Right cardiac atrium (tissue), 5 donors: ENCODE data around the gene SNAPC4. TPM values are rescaled to one million over a fixed set of nuclear protein-coding genes. Genes with fewer than 3 reads are reported as not detected.

Experiments
- ATAC-seq, 2 donors: fragments of 200-7000 bp; cut with Tn5 transposase; one replicate each; pipeline versions ENCODE4 v1.8.0 to v1.9.1; 2020; ENCODE audit warnings: moderate library complexity in 2 of 2, mild to moderate bottlenecking in 1 of 2
- DNase-seq, 3 donors: peaks; one replicate each; pipeline ENCODE4 v3.0.0-alpha.2; 2020
- H3K27ac ChIP-seq: one replicate; pipeline ENCODE4 v1.5.1; 2013; ENCODE audit warnings: mild to moderate bottlenecking, low read length, control low read depth, moderate library complexity
- H3K27me3 ChIP-seq: one replicate; pipeline ENCODE4 v1.6.1; 2013; ENCODE audit not compliant: control insufficient read depth, insufficient read depth
- H3K4me1 ChIP-seq: one replicate; pipeline ENCODE4 v1.6.1; 2013; ENCODE audit warnings: low read length; ENCODE audit not compliant: control insufficient read depth, insufficient read depth
- H3K4me3 ChIP-seq: one replicate; pipeline ENCODE4 v1.5.1; 2013; ENCODE audit warnings: low read length, control low read depth
- H3K9me3 ChIP-seq: one replicate; pipeline ENCODE4 v1.6.1; 2013; ENCODE audit warnings: low read length; ENCODE audit not compliant: control insufficient read depth
- WGBS: extraction: QIAGEN DNeasy Blood & Tissue Kit; methylation state at CpG from one replicate; pipeline ENCODE4 v1.1.7; 2013; 5-methylcytosine and 5-hydroxymethylcytosine counted together
- intact Hi-C, 4 donors: fragments of 100-400 bp; cut with DNase I; formaldehyde crosslinking; loops; one replicate each; pipeline versions ENCODE4 v1.11.0 to v1.14.0; 2022 to 2023
- polyA plus RNA-seq: library from polyadenylated mRNA; stranded (reverse); fragments of 200-250 nt; gene quantifications from one replicate; pipeline ENCODE4 v1.2.3, GENCODE V29; 2013
- total RNA-seq, 4 donors: library from RNA; stranded (reverse); fragmentation: NEBNext Ultra II Directional; extraction: Animal tissue kit (Norgen Biotek cat#: 25700); gene quantifications; one replicate each; pipeline ENCODE4 v1.2.1, GENCODE V29; 2021
- donor health status: healthy with polysubstance abuse.
- donor health status: DM: no; HTN: yes; CAD: no.
- donor health status: DM: no; HTN: no; CAD: no.
- donor health status: DM: no; HTN: yes; CAD: no; lungs with severe emphysema.
- donor health status: DM: yes; HTN: yes; CAD: no.

Gene SNAPC4
- total and polyA plus RNA-seq, 5 donors = 3.2 to 4.4 (median 3.8) TPM

DNA sequence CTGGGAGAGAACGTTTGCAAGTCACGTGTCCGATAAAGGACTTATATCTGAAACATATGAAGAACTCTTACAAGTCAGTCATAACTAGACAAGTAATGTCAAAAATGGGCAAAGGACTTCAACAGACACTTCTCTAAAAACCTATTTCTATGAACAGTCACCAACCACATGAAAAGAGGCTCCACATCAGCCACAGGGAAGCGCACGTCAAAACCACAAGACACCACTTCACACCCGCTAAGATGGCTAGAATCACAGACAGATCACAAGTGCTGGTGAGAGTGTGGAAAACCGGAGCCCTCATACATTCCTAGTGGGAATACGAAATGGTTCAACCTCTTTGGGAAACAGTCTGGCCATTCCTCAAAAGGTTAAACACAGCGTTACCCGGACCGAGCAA, 15.0 kb downstream of the SNAPC4 start:
- Histone ChIP-seq H3K4me1 (no peaks in the 10 kb centered on the region), H3K27me3 (no peaks in the 10 kb centered on the region), H3K27ac (no peak overlapping the region), H3K9me3 (no peaks in the 10 kb centered on the region), H3K4me3 (no peak overlapping the region)
- DNase-seq (no peak), ATAC-seq (no peak)
- WGBS = 90% methylated on average over 11 of the region's 11 CpGs
- intact Hi-C loops = no loop called here

DNA sequence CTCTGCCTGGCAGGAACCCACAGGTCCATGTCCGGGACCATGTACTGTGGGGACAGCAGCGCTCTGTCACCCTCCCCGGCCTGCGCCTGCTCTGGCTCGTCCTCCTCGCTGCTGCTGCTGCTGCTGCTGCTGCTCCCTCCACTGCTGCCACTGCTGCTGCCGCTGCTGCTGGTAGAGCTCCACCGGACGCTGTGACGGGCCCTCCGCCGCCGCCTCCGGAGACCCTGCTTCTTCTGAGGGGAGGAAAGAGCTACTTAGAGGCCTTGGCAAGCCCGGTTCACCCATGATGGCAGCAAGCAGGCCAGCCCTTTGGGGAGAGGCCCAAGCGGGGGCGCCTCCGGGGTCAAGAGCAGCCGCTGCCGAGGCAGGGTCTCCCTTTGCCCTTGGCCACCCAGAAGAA, 16.5 kb downstream of the SNAPC4 start:
- Histone ChIP-seq H3K4me1 (no peaks in the 10 kb centered on the region), H3K27me3 (no peaks in the 10 kb centered on the region), H3K4me3 (no peak overlapping the region), H3K9me3 (no peaks in the 10 kb centered on the region), H3K27ac (no peak overlapping the region)
- WGBS = 97% methylated on average over 20 of the region's 20 CpGs
- intact Hi-C loops = no loop called here
- ATAC-seq = no peak
- DNase-seq = peak in 1 of 3 donors; percentile 47

DNA sequence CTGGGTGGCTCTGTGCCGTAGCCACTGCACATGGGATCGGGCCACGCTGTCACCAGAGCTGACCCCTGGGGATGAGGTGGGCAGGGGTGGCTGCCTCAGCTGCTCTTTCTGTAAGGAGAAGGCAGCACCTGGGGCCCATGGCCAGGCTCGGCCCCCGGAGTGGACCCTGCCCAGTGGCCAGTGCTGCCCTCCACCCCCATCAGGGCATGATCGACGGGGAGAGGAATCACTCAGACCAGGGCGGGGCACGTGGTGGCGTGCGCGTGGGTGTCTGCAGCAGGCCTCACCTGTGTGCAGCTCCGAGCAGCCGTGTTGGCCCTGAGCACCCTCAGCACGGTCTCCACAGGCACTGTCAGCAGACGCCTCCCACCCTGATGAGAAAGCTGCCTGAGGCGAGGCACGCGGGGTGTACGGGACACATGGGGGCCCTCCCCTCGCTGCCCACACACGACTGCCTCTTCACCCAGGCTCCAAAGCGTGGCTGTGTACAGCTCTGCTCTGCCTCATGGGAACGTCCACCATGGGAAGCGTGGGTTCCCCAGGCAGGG, 17.9 kb downstream of the SNAPC4 start:
- H3K4me3 ChIP-seq = no peak overlapping the region
- DNase-seq (no peak), ATAC-seq (peak in 1 of 2 donors; percentile 2)
- no peaks in the 10 kb centered on the region for H3K4me1 ChIP-seq
- intact Hi-C loops = no loop called here
- 91% methylated on average over 25 of the region's 25 CpGs for WGBS
- H3K9me3 ChIP-seq = no peaks in the 10 kb centered on the region
- H3K27me3 ChIP-seq = no peaks in the 10 kb centered on the region
- no peak overlapping the region for H3K27ac ChIP-seq

DNA sequence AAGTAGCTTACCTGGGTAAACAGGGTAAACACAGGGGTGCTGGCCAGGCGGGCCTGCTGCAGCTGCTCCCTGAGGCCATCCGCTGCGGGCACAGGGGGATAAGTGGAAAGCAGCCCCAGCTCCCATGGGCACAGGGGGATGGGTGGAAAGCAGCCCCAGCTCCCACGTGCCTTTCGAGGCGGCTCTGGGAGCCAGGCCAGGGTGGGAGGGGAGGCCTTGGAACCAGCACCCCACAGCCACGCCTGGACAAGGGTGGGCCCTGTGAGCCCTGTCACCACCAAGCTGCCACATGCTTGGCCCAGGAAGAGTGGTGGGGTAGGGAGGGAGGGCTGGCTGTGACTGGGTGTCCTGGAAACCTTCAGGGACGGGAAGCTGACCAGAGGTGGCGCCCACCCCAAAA, 18.7 kb downstream of the SNAPC4 start:
- H3K4me3 ChIP-seq = no peak overlapping the region
- intact Hi-C loops = no loop called here
- no peak overlapping the region for H3K27ac ChIP-seq
- H3K27me3 ChIP-seq = no peaks in the 10 kb centered on the region
- no peaks in the 10 kb centered on the region for H3K4me1 ChIP-seq
- 61% methylated on average over 9 of the region's 9 CpGs for WGBS
- DNase-seq (peak; percentile 56 to 87 (median 86)), ATAC-seq (peak; percentile 52 to 58)
- no peaks in the 10 kb centered on the region for H3K9me3 ChIP-seq

DNA sequence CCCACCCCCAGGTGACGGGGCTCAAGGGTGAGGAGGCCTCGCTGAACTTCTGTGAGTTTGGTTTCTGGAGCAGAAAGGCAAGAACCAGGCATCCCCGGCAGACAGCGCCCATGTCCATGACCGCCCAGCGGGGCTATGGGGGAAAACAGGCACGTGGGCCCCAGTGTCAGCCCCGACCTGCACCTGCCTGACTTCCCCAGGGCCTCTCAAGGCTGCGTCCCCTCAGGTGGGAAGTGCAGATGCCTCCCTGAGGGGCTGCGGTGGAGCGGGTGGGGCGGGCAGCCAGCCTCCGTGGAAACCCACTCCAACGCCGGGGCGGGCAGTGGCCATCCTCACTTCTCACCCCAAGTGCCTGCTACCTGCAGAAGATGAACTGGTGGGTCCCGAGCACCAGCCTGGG, 19.6 kb downstream of the SNAPC4 start:
- no peak overlapping the region for H3K4me3 ChIP-seq
- H3K9me3 ChIP-seq = no peaks in the 10 kb centered on the region
- no peak overlapping the region for H3K27ac ChIP-seq
- ATAC-seq = no peak
- WGBS = 93% methylated on average over 17 of the region's 17 CpGs
- H3K4me1 ChIP-seq = no peaks in the 10 kb centered on the region
- H3K27me3 ChIP-seq = no peaks in the 10 kb centered on the region
- intact Hi-C loops = no loop called here
- DNase-seq = no peak

DNA sequence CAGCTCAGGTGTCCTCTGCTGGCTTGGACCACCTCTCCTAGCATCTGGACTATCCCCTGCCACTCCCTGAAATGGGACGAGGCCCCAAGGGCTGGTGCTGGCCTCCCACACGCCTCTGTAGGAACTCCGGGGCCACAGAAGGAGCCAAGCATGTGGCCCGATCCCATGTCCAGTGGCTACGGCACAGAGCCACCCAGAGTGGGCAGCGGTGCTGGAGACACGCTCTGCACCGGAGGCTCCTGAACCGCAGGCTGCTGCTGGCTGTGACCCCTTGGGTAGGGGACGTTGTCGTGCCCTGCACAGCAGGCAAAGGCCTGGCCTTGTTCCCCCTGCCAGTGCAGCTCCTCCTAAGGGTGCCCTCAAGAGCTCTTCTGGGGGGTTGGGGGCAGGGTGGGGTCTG, 20.1 kb downstream of the SNAPC4 start:
- no peaks in the 10 kb centered on the region for H3K4me1 ChIP-seq
- H3K27ac ChIP-seq = no peak overlapping the region
- no peaks in the 10 kb centered on the region for H3K27me3 ChIP-seq
- no peaks in the 10 kb centered on the region for H3K9me3 ChIP-seq
- WGBS = 89% methylated on average over 11 of the region's 11 CpGs
- intact Hi-C loops = no loop called here
- DNase-seq (no peak), ATAC-seq (no peak)
- H3K4me3 ChIP-seq = no peak overlapping the region

DNA sequence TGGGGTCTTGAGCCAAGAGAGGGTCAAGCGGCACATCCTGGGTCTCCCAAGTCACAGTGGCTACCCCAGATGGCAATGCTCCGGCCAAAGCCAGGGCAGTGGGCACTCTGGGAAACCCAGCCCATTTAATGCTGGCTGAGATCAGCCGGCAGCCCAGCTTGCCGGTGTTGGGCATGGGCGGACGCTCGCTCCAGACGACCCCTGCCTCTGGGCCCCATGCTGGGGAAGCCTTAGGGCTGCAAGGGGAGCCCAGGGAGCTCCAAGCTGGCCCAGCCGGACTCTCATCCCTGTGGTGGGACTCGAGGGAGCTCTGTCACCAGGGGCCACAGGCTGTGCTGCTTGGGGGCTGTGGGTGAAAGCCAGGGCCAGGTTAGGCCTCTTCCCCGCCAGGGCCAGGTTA, 20.6 kb downstream of the SNAPC4 start:
- no peak for DNase-seq
- no peaks in the 10 kb centered on the region for H3K4me1 ChIP-seq
- no peak overlapping the region for H3K27ac ChIP-seq
- ATAC-seq = no peak
- no peaks in the 10 kb centered on the region for H3K27me3 ChIP-seq
- WGBS = 86% methylated on average over 11 of the region's 11 CpGs
- no peaks in the 10 kb centered on the region for H3K9me3 ChIP-seq
- H3K4me3 ChIP-seq = no peak overlapping the region
- intact Hi-C loops = no loop called here

DNA sequence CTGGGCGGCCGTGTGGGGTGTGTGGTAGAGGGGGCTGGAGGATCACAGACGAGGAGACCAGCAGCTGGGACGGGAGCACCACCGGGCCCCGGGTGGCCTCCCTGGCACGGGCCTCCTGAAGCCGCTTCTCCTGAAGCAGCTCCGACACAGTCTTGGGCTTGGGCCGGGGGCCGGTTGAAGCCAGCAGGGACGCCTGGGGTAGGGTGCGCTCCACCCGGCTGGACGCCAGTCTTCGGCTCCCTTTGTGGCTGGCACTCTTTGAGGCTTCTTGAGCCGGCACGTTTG, 21.0 kb downstream of the SNAPC4 start:
- DNase-seq (no peak), ATAC-seq (no peak)
- Histone ChIP-seq H3K9me3 (no peaks in the 10 kb centered on the region), H3K4me1 (no peaks in the 10 kb centered on the region), H3K27me3 (no peaks in the 10 kb centered on the region), H3K4me3 (no peak overlapping the region), H3K27ac (no peak overlapping the region)
- WGBS = 85% methylated on average over 18 of the region's 18 CpGs
- intact Hi-C loops = no loop called here

DNA sequence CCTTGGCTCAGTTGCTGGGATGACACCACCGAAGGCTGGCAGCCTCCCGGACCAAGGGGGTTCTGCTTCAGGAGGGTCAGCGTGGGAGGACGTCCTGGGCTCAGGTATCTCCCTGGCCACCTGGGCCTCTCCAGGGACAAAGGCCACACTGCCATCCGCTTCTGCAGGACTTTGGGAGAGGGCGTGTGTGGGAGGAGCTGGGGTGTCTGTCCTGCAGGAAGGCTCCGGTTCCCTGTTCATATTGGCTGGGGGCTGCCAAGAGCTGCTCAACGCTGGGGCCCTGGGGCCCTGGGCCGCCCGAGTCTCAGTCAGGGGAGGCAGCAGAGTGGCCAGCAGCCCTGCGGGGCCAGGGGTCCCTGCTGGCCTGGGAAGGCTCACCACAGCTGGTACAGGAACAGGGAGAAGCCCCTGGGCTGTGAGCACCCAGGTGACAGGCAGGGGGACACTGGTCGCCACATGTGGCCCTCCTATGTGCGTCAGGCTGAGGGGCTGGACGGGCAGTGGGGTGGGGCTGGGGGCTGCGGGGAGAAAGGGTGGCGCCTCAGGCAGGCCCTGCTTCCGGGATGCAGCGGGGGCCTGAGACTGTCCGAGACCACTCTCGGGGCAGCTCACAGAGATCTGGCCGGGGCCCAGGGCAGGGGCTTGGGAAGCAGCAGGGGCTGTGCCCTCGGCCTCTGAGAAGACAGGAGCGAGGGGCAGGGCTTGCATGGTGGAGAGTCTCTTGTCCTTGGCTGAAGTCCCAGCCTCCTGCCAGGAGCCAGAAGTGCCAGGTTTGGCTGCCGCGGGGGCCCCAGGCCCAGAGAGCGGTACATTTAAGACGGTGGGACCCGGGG, 21.6 kb downstream of the SNAPC4 start:
- no peaks in the 10 kb centered on the region for H3K27me3 ChIP-seq
- H3K4me3 ChIP-seq = no peak overlapping the region
- H3K9me3 ChIP-seq = no peaks in the 10 kb centered on the region
- intact Hi-C loops = no loop called here
- no peaks in the 10 kb centered on the region for H3K4me1 ChIP-seq
- DNase-seq (peak in 1 of 3 donors; percentile 79), ATAC-seq (peak in 1 of 2 donors; percentile 1)
- WGBS = 81% methylated on average over 28 of the region's 28 CpGs
- no peak overlapping the region for H3K27ac ChIP-seq

DNA sequence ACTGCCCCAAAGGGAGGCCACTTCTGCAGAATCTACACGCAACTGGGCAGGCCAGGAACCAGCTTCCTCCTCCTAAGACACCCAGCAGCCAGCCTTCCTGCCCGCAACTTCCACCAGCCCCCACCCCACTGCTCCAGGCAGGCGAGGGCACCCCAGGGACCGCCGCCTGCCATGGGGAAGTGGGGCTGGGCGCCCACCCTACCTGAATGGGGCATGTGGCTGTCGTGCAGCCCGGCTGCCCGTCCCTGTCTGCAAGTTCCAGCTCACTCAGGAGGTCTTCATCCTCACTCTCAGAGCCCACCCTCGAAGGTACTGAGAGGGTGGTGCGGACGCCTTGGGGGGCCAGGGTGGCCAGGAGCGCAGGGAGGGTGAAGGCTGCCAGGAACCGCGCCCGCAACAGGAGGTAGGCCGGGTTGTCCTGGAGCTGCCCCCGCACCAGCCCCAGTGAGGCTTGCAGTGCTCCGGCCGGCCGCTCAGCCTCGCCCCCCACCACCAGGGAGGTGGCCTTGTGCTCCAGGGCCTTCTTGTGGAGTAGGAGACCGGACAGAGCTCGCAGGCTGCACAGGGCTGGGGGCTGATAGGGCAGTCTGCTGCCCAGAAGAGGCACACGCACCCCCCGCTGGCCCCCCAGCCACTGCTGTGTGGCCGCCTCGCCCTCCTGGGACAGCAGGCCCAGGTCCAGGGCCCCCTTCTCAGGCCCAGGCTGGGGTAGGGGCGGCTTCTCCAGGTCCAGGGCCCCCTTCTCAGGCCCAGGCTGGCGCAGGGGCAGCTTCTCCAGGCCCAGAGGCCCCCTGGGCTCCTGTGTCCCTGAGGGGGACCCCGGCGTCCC, 22.4 kb downstream of the SNAPC4 start:
- Histone ChIP-seq H3K4me1 (no peaks in the 10 kb centered on the region), H3K27me3 (no peaks in the 10 kb centered on the region), H3K27ac (no peak overlapping the region), H3K4me3 (no peak overlapping the region), H3K9me3 (no peaks in the 10 kb centered on the region)
- no peak for ATAC-seq
- intact Hi-C loops = no loop called here
- no peak for DNase-seq
- WGBS = 85% methylated on average over 32 of the region's 32 CpGs

DNA sequence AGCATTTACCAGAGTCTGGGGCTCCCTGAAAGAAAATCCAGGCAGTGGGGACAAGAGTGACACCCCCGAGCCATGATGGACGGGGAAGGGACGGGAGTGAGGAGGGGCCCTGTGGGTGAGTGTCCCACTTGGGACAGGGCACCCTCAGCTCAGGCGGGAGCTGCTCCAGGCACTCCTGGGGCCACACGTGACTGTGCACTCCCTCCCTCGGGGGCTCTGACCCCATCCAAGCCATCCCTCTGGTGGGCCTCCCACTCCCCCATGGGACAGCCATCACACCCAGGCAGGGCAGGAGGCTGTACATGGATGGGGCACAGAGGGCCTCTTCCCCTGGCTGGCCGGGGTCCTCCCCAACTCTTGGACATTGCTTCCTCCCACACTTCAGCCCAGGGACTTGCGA, 23.5 kb downstream of the SNAPC4 start:
- H3K27me3 ChIP-seq = no peaks in the 10 kb centered on the region

More for the DNA sequence above, 23.5 kb downstream of the SNAPC4 start:
- DNase-seq (no peak), ATAC-seq (no peak)
- WGBS = 76% methylated on average over 8 of the region's 8 CpGs
- intact Hi-C loops = no loop called here
- Histone ChIP-seq H3K9me3 (no peaks in the 10 kb centered on the region), H3K4me3 (no peak overlapping the region), H3K4me1 (no peaks in the 10 kb centered on the region), H3K27ac (no peak overlapping the region)
